NCI-H345 (cell line): ENCODE results near the gene MAN2A2.
"Not testable (repeated sequence)": the region's sequence is repeated elsewhere in the genome, so short reads cannot be mapped to it uniquely, and the experiment has no call there.

ENCODE experiments used
- DNase-seq: peaks from one replicate; lab custom pipeline; 2025; lab: John Stamatoyannopoulos, UW

Gene MAN2A2

DNA sequence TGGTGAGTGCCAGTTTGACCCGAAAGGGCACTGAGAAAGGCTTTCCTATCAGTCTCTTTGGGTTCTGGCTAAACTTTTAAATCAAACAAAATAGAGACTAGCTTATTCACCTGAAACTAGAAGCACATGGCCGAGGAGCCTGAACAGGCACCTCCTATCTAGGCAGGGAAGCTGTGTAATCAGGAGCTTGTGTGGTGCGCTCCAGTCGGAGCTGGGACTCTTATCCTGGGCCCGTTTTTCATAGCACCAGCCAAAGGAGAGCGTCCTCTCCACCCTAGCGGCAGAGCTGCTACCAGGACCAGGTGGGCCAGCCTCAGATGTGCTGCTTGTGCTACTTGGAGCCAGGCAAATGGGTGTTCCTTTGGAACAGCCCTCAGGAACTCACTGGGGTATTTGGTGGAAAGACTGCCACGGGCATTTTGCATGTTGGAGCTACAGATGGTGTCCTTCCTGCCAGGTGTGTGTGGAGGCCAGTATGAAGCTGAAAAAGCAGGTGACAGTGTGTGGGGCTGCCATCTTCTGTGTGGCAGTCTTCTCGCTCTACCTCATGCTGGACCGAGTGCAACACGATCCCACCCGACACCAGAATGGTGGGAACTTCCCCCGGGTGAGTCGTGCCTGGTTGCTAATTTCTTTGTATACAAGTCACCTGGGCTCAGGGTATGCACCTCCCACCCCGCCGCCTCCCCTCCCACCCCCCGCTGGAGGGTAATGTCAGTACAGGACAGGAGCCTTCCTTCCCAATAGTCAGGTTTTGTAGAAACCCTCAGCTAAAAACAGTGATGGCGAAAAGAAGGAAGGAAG, 833 bp downstream of the MAN2A2 start:
- DNase-seq, result peak; percentile 16

DNA sequence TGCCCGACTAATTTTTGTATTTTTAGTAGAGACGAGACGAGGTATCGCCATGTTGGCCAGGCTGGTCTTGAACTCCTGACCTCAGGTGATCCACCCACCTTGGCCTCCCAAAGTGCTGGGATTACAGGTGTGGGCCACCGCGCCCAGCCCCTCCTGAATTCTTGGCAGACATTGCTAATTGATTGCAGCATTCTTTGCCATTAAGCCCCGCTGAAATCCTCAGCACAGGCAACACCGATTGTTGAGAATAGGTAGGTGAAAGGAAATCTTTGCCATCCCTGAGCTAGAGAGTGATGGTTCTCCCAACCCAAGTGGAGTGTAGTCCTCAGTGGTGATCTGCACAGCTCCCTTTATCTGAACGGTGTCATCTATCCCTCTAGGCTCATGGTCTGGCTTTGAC, 1.6 kb downstream of the MAN2A2 start:
- DNase-seq, result no peak

DNA sequence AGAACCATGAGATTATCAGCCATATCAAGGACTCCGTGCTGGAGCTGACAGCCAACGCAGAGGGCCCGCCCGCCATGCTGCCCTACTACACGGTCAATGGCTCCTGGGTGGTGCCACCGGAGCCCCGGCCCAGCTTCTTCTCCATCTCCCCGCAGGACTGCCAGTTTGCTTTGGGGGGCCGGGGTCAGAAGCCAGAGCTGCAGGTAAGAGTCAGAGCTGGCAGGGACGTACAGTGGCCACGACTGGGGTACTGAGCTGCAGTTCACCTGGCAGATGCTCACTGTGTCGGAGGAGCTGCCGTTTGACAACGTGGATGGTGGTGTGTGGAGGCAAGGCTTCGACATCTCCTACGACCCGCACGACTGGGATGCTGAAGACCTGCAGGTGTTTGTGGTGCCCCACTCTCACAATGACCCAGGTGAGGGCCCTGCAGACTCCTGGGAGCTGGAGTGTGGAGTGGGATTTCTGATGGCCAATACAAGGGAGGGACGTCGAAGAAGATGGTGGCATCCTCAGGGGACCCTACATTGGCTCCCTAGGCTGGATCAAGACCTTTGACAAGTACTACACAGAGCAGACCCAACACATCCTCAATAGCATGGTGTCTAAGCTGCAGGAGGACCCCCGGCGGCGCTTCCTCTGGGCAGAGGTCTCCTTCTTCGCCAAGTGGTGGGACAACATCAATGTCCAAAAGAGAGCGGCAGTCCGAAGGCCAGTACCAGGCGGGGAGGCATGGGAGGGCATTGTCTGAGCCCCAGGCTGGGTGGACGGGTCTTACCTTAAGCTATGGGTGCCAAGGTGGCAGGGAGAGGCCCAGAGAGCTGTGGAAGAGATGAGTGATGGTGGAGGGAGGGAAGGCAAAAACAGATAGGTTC, 2.4 kb downstream of the MAN2A2 start:
- no peak for DNase-seq

DNA sequence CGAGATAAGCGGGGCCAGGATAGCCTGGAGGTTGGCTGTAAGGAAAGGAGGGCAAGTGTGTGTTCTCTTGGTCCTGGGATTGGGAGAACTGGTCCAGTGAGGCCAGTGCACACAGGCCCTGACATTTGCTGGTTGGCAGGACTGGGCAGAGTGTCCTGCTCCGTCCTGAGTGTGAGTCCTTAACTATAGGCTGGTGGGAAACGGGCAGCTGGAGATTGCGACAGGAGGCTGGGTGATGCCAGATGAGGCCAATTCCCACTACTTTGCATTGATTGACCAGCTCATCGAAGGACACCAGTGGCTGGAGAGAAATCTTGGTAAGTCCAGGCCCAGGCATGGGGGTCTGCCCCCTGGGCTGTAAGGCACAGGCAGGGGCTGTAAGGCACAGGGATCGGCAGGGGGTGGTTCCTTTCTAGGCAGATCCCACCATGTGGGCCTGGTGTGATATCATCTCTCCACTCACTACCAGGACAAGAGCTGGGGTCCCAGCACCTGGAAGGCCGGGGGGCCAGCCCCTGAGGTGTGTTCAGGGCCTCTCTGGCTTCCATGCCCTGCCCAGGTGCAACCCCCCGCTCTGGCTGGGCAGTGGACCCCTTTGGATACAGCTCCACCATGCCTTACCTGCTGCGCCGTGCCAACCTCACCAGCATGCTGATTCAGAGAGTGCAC, 3.2 kb downstream of the MAN2A2 start:
- DNase-seq, result no peak

DNA sequence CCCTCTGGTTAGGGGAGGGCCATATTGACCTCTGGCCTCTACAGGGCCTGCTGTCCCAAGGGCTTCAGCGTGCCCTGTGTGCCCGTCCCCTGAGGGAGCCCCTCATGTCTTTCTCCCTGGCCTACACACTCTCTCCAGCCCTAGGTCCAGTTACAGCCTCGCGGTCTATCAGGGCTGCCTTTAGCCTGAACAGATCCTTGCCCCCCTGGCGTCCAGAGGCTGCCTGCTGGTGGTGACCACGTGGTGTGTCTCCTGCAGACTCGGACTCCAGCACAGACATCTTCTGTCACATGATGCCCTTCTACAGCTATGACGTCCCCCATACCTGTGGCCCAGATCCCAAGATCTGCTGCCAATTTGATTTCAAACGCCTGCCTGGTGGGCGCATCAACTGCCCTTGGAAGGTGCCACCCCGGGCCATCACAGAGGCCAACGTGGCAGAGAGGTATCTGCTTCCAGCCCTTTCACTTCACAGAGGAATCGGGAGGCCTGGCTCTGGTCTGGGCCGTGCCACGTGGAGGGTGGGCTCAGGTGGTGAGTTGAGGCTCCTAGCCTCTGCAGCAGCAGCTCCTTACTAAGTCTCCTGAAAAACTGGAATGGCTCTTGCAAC, 4.1 kb downstream of the MAN2A2 start:
- no peak for DNase-seq

DNA sequence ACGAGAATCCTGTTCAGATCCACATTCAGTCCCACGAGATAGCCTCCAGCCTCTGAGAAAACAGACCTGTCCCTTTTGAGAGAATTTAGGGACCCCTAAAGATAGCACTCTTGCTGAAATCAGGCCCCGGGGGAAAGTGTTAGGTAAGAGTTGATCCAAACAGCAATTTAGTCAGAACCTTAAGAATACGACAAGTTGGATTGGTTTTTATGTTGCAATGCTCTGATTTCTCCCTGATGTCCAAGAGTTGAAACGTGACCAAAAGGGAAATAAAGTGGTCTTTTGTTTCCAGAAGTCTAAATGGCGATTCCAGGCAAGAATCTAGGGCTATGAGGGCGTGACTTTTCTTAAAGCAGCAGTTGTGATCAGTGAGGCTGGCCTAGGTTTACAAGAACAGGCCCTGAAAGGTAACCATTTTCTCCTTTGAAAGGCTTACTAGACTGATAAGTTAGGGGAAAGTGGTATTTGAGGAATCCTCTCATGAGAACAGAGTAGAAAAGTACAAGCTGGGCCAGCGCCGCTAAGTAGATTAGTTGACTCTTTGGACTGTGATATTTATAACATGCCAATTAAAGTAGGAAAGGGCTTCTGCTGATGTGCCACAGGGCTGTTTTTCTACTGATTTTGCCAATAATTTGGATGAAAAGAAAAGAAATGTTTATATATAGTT, 4.9 kb downstream of the MAN2A2 start:
- no peak for DNase-seq

DNA sequence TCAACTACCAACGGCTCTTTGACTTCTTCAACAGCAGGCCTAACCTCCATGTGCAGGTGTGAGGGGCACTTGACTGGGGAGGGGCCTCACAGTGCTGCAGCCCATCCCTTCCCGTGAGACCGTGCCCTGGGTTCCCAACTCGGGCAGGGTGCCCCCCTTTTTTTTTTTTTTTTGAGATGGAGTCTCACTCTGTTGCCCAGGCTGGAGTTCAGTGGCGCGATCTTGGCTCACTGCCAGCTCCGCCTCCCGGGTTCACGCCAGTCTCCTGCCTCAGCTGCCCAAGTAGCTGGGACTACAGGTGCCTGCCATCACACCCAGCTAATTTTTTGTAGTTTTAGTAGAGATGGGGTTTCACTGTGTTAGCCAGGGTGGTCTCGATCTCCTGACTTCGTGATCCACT, 6.3 kb downstream of the MAN2A2 start:
- not testable (repeated sequence) for DNase-seq

DNA sequence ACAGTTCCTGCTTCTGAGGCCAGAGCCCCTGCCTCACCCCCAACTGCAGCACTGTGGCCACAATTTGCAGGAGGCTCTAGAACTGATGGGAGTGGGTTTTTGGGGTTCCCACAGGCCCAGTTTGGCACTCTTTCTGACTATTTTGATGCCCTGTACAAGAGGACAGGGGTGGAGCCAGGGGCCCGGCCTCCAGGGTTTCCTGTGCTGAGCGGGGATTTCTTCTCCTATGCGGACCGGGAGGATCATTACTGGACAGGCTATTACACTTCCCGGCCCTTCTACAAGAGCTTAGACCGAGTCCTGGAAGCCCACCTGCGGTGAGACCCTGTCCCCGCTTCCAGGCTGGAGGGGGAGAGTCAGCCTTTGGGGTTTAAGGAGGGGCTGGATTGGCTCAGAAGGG, 6.9 kb downstream of the MAN2A2 start:
- no peak for DNase-seq

DNA sequence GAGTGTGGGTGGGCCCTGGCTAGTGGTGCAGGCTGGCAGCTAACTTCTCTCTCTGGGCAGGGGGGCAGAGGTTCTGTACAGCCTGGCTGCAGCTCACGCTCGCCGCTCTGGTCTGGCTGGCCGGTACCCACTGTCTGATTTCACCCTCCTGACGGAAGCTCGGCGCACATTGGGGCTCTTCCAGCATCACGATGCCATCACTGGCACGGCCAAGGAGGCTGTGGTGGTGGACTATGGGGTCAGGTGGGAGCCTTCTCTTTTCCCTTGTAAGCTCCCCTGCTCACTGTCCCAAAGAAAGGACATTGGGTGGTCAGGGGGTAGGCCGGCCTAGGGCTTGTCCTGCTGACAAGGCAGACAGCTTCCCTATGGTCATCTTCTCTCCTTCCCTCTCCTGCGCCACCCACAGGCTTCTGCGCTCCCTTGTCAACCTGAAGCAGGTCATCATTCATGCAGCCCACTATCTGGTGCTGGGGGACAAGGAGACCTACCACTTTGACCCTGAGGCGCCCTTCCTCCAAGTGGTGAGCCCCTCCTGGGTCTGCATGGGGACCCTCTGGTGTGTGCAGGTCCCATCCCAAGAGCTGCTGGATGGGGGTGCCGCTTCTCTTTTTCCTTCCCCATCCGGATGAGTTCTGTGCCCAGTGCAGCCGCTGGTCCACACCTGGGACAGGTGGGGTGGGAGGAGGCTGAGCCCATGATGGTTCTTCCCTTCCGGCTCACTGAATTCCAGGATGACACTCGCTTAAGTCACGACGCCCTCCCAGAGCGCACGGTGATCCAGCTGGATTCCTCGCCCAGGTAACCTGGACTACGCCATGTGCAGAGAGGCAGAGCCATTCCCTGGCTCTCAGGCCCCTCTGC, 7.6 kb downstream of the MAN2A2 start:
- DNase-seq, result no peak

DNA sequence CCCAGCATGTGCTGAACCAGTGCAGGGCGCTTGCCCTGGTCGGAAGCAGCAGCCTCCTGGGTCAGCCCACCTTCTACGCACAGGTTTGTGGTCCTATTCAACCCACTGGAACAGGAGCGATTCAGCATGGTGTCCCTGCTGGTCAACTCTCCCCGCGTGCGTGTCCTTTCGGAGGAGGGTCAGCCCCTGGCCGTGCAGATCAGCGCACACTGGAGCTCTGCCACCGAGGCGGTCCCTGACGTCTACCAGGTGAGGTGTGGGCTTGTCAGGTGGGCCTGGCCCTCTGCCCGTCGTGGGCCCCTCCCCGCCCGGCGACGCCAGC, 8.2 kb downstream of the MAN2A2 start:
- DNase-seq, result no peak

DNA sequence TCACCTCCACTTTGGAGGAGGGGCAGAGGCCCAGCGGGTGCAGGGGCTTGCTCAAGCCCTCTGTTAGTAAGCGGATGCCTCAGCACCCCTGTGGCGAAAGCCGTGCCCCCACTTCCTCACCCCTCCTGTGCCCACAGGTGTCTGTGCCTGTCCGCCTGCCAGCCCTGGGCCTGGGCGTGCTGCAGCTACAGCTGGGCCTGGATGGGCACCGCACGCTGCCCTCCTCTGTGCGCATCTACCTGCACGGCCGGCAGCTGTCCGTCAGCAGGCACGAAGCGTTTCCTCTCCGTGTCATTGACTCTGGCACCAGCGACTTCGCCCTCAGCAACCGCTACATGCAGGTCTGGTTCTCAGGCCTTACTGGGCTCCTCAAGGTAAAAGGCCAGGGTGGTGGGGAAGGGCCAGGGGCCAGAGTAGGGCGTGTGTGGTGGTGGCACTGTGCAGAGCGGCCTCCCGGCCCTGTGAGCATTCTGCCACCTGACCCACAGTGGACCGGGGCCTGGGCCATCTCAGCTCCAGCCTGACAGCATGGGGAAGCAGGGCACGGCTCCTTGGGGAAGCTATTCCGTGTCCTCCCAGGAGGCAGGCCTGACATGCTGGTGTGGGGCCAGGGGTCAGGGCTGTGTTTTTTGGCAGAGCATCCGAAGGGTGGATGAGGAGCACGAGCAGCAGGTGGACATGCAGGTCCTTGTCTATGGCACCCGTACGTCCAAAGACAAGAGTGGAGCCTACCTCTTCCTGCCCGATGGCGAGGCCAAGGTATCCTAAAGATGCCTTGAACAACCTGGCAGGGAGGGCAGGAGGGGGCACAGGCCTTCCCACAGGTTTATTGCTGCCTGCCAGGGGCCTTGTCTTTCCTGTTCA, 9.0 kb downstream of the MAN2A2 start:
- DNase-seq, result no peak

GRCh38 chr15:90912770-90913075, 9.6 kb downstream of the MAN2A2 start:
- no peak for DNase-seq

GRCh38 chr15:90913398-90913944, 10.4 kb downstream of the MAN2A2 start:
- no peak for DNase-seq

GRCh38 chr15:90914305-90915080, 11.4 kb downstream of the MAN2A2 start:
- DNase-seq, result no peak

- no peak for DNase-seq
Measured at GRCh38 chr15:90915216-90915807, 12.2 kb downstream of the MAN2A2 start.

DNA sequence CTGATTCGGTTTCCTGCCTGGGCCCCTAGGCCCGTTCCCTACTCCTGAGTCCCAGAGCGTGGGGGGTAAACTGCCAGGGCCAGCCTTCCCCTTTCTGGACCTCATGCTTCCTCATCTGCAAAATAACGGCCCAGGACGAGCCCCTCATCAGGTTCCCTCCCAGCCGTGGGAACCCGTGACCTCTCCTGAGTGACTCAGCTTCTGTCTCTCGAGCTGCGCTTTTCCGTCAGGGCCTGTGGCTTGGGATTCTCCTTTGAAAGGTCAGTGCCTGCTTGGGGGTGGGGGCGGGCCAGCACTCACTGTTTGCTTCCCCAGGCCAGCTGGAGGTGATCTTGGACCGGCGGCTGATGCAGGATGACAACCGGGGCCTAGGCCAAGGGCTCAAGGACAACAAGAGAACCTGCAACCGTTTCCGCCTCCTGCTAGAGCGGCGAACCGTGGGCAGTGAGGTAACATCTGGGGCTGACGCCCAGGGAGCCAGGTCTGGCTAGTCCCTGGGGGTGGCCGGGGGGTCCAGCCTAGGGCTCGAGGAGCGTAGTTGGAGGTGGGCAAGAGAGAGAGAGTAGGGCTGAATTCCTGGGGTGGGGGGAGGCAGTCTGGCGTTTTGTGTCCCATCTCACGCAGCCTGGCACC, 12.8 kb downstream of the MAN2A2 start:
- DNase-seq, result no peak

DNA sequence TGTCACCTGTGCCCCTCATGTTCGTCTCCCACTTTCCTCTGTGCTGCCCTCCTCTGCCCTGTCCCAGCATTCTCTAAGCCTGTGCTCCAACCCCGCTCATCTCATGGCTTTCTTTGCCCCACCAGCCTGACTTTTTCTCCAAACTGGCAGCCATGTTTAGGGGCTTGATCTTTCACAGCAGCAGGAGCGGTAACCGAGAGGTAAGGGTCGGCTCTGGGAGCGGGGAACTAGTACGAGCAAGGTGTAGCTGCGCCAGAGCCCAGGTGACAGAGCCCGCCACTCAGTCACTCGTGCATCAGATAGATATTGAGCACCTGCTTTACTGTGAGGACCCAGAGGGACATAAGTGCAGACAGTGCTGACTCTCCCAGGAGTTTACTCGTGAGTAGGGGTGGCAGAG, 13.4 kb downstream of the MAN2A2 start:
- no peak for DNase-seq

DNA sequence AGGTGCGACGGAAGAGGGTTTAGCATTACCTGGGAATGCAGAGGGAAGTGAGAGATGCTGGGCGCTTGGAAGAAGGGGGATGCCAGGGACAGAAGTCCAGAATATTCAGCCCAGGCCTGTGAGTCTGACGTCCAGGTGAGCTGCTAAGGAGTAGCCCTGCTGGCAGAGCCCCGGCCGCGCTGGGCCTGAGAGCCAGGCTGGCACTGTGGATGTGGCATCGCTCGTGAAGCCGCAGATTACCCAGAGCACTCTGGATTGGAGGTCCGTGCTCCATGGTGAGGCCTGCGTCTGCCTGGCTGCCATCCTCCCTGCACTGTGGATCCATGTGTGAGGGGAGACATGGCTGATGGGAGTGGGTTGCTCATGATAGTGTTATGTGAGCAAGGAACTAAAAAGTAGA, 14.5 kb downstream of the MAN2A2 start:
- no peak for DNase-seq
